GM11168 (cell line): ENCODE measurements around the gene MAF.

Experiments
- in situ Hi-C: fragments of 300-500 bp; cut with MboI; formaldehyde crosslinking; loops from one replicate; pipeline ENCODE4 v1.12.0; 2022; ENCODE audit warnings: low sequenced_read_pairs; ENCODE audit not compliant: unreplicated experiment

The MAF gene

GRCh38 chr16:79593754-79594153 lies 6.8 kb downstream of the MAF start:
- in situ Hi-C loops, result no loop called here

GRCh38 chr16:79593074-79593531 lies 7.4 kb downstream of the MAF start:
- in situ Hi-C loops, result no loop called here

GRCh38 chr16:79592186-79592585 lies 8.4 kb downstream of the MAF start:
- in situ Hi-C loops, result no loop called here

GRCh38 chr16:79589601-79590102 lies 10.9 kb downstream of the MAF start:
- in situ Hi-C loops, result no loop called here

- in situ Hi-C loops, result no loop called here
Observed at GRCh38 chr16:79587897-79588296, 12.6 kb downstream of the MAF start.

- in situ Hi-C loops, result no loop called here
Observed at GRCh38 chr16:79587296-79587695, 13.2 kb downstream of the MAF start.

- in situ Hi-C loops, result no loop called here
Observed at GRCh38 chr16:79582789-79583188, 17.7 kb downstream of the MAF start.

GRCh38 chr16:79580453-79581191 lies 19.9 kb downstream of the MAF start:
- in situ Hi-C loops, result no loop called here

GRCh38 chr16:79576602-79577001 lies 23.9 kb downstream of the MAF start:
- in situ Hi-C loops, result no loop called here

GRCh38 chr16:79573884-79574283 lies 26.7 kb downstream of the MAF start:
- in situ Hi-C loops, result no loop called here

GRCh38 chr16:79573071-79573470 lies 27.5 kb downstream of the MAF start:
- in situ Hi-C loops, result no loop called here

- in situ Hi-C loops, result no loop called here
Observed at GRCh38 chr16:79571903-79572535, 28.5 kb downstream of the MAF start.

GRCh38 chr16:79571065-79571902 lies 29.3 kb downstream of the MAF start:
- in situ Hi-C loops, result no loop called here

GRCh38 chr16:79564671-79565107 lies 35.8 kb downstream of the MAF start:
- in situ Hi-C loops, result no loop called here

- in situ Hi-C loops, result no loop called here
Observed at GRCh38 chr16:79563921-79564320, 36.6 kb downstream of the MAF start.

- in situ Hi-C loops, result no loop called here
Observed at GRCh38 chr16:79562166-79562823, 38.2 kb downstream of the MAF start.

GRCh38 chr16:79561729-79562128 lies 38.8 kb downstream of the MAF start:
- in situ Hi-C loops, result no loop called here

- in situ Hi-C loops, result no loop called here
Observed at GRCh38 chr16:79560923-79561322, 39.6 kb downstream of the MAF start.

- in situ Hi-C loops, result no loop called here
Observed at GRCh38 chr16:79560318-79560717, 40.2 kb downstream of the MAF start.

GRCh38 chr16:79559532-79559931 lies 41.0 kb downstream of the MAF start:
- in situ Hi-C loops, result no loop called here
